Mesendoderm (in vitro differentiated cells): ENCODE results near the gene MAML3.

Source experiments
- DNase-seq: peaks from one replicate; pipeline ENCODE4 v3.0.0; 2013
- H2AK5ac ChIP-seq: 2 replicates; pipeline ENCODE4 v1.6.1; 2013; ENCODE audit warnings: low read length, inconsistent platforms
- H2BK120ac ChIP-seq: 2 replicates; pipeline ENCODE4 v1.6.1; 2013; ENCODE audit warnings: low read depth, mild to moderate bottlenecking, low read length, moderate library complexity, mixed read lengths
- H2BK15ac ChIP-seq: replicated peaks from 2 replicates; pipeline ENCODE4 v1.6.1; 2013; ENCODE audit warnings: low read depth, mild to moderate bottlenecking, moderate library complexity
- H2BK5ac ChIP-seq: 2 replicates; pipeline ENCODE4 v1.6.1; 2013; ENCODE audit warnings: low read length, inconsistent platforms
- H3K18ac ChIP-seq: 2 replicates; pipeline ENCODE4 v1.6.1; 2013; ENCODE audit warnings: mild to moderate bottlenecking, low read length, mixed read lengths
- H3K23ac ChIP-seq: one replicate; pipeline ENCODE4 v1.6.1; 2013; ENCODE audit warnings: low read length
- H3K27ac ChIP-seq: 2 replicates; pipeline ENCODE4 v1.5.1; 2013; ENCODE audit warnings: low read depth, mild to moderate bottlenecking, inconsistent platforms, low read length, moderate library complexity
- H3K27me3 ChIP-seq: 2 replicates; pipeline ENCODE4 v1.6.1; 2013; ENCODE audit warnings: low read length, control low read depth, mild to moderate bottlenecking, inconsistent platforms; ENCODE audit not compliant: insufficient read depth, poor library complexity
- H3K36me3 ChIP-seq: 2 replicates; pipeline ENCODE4 v1.6.1; 2013; ENCODE audit warnings: low read length, inconsistent platforms; ENCODE audit not compliant: control insufficient read depth, insufficient read depth
- H3K4ac ChIP-seq: one replicate; pipeline ENCODE4 v1.6.1; 2013; ENCODE audit warnings: low read depth, mild to moderate bottlenecking, low read length, moderate library complexity
- H3K4me1 ChIP-seq: 2 replicates; pipeline ENCODE4 v1.6.1; 2013; ENCODE audit warnings: low read depth, low read length, inconsistent platforms; ENCODE audit not compliant: control insufficient read depth
- H3K4me2 ChIP-seq: 2 replicates; pipeline ENCODE4 v1.6.1; 2013; ENCODE audit warnings: low read length
- H3K4me3 ChIP-seq: 2 replicates; pipeline ENCODE4 v1.5.1; 2013; ENCODE audit warnings: mild to moderate bottlenecking, low read length
- H3K56ac ChIP-seq: one replicate; pipeline ENCODE4 v1.6.1; 2013; ENCODE audit warnings: low read length
- H3K79me1 ChIP-seq: 2 replicates; pipeline ENCODE4 v1.6.1; 2013; ENCODE audit warnings: low read length, inconsistent platforms
- H3K79me2 ChIP-seq: 2 replicates; pipeline ENCODE4 v1.6.1; 2013; ENCODE audit warnings: mild to moderate bottlenecking, low read length; ENCODE audit not compliant: control insufficient read depth, insufficient read depth
- H3K9ac ChIP-seq: 2 replicates; pipeline ENCODE4 v1.6.1; 2013; ENCODE audit warnings: low read length, inconsistent platforms
- H4K5ac ChIP-seq: one replicate; pipeline ENCODE4 v1.6.1; 2013; ENCODE audit warnings: low read length
- H4K8ac ChIP-seq: one replicate; pipeline ENCODE4 v1.6.1; 2013; ENCODE audit warnings: low read depth, mild to moderate bottlenecking, control low read depth, low read length, moderate library complexity
- WGBS: extraction: QIAGEN DNeasy Blood & Tissue Kit; methylation state at CpG from one replicate; pipeline ENCODE4 v1.1.7; 2013; ENCODE audit warnings: low lambda C conversion rate, missing lambda C conversion rate; ENCODE audit not compliant: insufficient coverage; ENCODE audit errors: extremely low coverage; 5-methylcytosine and 5-hydroxymethylcytosine counted together

MAML3 gene

DNA sequence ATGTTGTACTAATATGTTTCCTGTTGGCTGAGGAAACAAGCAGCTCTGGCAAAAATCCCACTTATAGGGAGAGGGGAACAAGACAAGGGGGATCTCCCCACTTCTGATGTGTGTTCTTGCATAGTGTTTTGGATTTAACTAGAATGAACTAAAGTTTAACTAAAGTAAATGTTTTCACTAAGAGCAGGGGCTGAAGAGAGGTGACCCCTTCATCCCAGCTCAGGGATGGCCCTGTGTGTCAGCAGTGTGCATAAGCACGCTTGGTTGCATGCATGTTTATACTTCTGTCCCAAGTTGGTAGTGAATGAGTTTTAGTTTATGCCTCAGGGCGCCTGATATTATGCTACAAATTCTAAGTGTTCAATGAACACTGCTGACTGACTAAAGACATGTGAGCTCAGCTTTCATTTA is 319.0 kb downstream of the MAML3 start:
- H4K8ac ChIP-seq: no peak overlapping the region
- no peak overlapping the region for H4K5ac ChIP-seq
- H2AK5ac ChIP-seq: no peak overlapping the region
- no peak overlapping the region for H2BK15ac ChIP-seq
- no peaks in the 10 kb centered on the region for H3K79me1 ChIP-seq
- no peak overlapping the region for H3K27ac ChIP-seq
- H3K56ac ChIP-seq: no peak overlapping the region
- no peak for DNase-seq
- no peak overlapping the region for H3K18ac ChIP-seq
- no peak overlapping the region for H3K4me3 ChIP-seq
- no peak overlapping the region for H3K4me2 ChIP-seq
- H3K27me3 ChIP-seq: no peaks in the 10 kb centered on the region
- peaks cover 2% of the 10 kb centered on the region for H3K4me1 ChIP-seq
- no peaks in the 10 kb centered on the region for H3K79me2 ChIP-seq
- no peak overlapping the region for H3K4ac ChIP-seq
- WGBS: no CpG with 5 or more reads among the region's 2 CpGs
- no peak overlapping the region for H2BK120ac ChIP-seq
- H2BK5ac ChIP-seq: no peak overlapping the region
- no peaks in the 10 kb centered on the region for H3K36me3 ChIP-seq
- H3K9ac ChIP-seq: no peak overlapping the region
- H3K23ac ChIP-seq: no peak overlapping the region

DNA sequence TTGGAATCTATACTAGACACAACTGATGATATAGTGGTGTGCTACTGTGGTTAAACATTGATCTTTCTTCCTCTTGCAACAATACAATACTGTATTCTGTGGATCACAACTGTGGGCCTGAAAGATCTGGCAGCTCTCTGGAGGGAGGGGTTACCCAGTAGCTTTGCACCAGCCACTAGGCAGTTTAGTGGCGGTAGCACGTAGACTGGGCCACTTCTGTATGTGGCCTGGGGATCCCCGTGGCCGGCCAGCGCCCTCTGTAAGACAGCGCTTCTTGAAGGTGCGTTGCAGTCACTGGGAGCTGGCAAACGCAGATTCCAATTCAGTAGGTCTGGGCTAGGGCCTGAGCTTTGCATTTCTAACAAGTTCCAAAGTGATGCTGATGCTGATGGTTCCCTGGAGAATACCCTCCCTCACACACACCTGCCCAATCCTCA is 319.7 kb downstream of the MAML3 start:
- Histone ChIP-seq H3K56ac (no peak overlapping the region), H3K4me2 (no peak overlapping the region), H3K79me2 (no peaks in the 10 kb centered on the region), H3K36me3 (no peaks in the 10 kb centered on the region), H2BK5ac (no peak overlapping the region), H2BK15ac (no peak overlapping the region), H2AK5ac (no peak overlapping the region), H4K8ac (no peak overlapping the region), H3K4me3 (no peak overlapping the region), H4K5ac (no peak overlapping the region), H3K4me1 (peaks cover 2% of the 10 kb centered on the region), H3K27ac (no peak overlapping the region), H2BK120ac (no peak overlapping the region), H3K79me1 (no peaks in the 10 kb centered on the region), H3K27me3 (no peaks in the 10 kb centered on the region), H3K4ac (no peak overlapping the region), H3K23ac (no peak overlapping the region), H3K18ac (no peak overlapping the region), H3K9ac (no peak overlapping the region)
- DNase-seq: no peak
- WGBS: no CpG with 5 or more reads among the region's 8 CpGs

DNA sequence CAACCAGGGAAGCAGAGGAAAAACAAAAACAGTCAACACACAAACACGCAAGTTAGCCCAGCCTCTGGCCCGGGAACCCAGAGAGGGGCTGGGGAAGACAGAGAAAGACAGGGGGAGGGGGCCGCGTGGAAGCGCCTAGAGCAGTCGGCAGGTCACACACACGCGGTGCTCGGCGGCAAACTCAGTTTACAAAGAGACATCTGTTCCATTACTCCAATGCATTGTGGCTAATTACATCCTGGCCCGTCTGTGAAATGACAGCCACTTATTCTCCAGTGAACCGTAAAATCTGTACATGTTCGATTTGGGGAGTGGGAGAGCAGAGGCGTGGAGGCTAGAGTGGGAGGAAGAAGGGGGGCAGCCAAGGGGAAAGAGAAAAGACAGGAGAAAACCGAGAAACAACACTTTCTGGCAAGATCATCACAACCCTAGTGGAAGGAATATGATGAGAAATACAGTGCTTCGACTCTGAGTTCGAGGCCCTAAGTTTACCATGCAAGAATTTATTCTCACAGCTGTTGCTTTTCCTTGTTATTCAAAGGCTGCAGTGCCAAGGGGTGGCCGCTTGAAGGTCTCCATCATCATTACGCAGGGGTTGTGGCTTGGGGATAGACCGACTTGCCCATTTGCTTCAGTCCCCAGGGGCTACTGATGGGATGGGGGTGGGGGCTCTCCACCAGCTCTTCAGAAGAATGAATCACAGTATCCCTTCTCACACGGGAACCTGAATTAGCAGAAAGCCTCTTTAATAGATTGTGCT is 320.7 kb downstream of the MAML3 start:
- H3K27ac ChIP-seq: no peak overlapping the region

GRCh38 chr4:139828966-139829664 is 324.9 kb downstream of the MAML3 start:
- DNase-seq: no peak
- no peaks in the 10 kb centered on the region for H3K36me3 ChIP-seq
- H4K8ac ChIP-seq: no peak overlapping the region
- H3K79me1 ChIP-seq: no peaks in the 10 kb centered on the region
- no peak overlapping the region for H3K23ac ChIP-seq
- no peak overlapping the region for H3K27ac ChIP-seq
- H3K4ac ChIP-seq: no peak overlapping the region
- H2BK15ac ChIP-seq: no peak overlapping the region
- H3K56ac ChIP-seq: no peak overlapping the region
- H3K9ac ChIP-seq: no peak overlapping the region
- H3K79me2 ChIP-seq: no peaks in the 10 kb centered on the region
- no peak overlapping the region for H2BK120ac ChIP-seq
- H3K4me2 ChIP-seq: no peak overlapping the region
- no peak overlapping the region for H2BK5ac ChIP-seq
- H2AK5ac ChIP-seq: no peak overlapping the region
- no peak overlapping the region for H3K4me3 ChIP-seq
- H4K5ac ChIP-seq: no peak overlapping the region
- peaks cover 16% of the 10 kb centered on the region for H3K4me1 ChIP-seq
- no peak overlapping the region for H3K18ac ChIP-seq
- H3K27me3 ChIP-seq: no peaks in the 10 kb centered on the region
- 100% methylated on average over 1 of the region's 7 CpGs for WGBS

More for the DNA sequence above, 320.7 kb downstream of the MAML3 start:
- Histone ChIP-seq H2BK5ac (no peak overlapping the region), H4K5ac (no peak overlapping the region), H3K56ac (no peak overlapping the region), H2BK15ac (no peak overlapping the region), H4K8ac (no peak overlapping the region), H3K23ac (no peak overlapping the region), H3K36me3 (no peaks in the 10 kb centered on the region), H3K4ac (no peak overlapping the region), H3K4me1 (peaks cover 2% of the 10 kb centered on the region), H2BK120ac (no peak overlapping the region), H3K9ac (no peak overlapping the region), H3K79me1 (no peaks in the 10 kb centered on the region), H3K4me2 (no peak overlapping the region), H3K79me2 (no peaks in the 10 kb centered on the region), H3K4me3 (no peak overlapping the region), H2AK5ac (no peak overlapping the region), H3K18ac (peak overlapping the region; percentile 44), H3K27me3 (no peaks in the 10 kb centered on the region)
- no CpG with 5 or more reads among the region's 21 CpGs for WGBS
- DNase-seq: no peak

GRCh38 chr4:139826426-139826825 is 327.6 kb downstream of the MAML3 start:
- H3K4me1 ChIP-seq: peaks cover 16% of the 10 kb centered on the region
- no peak overlapping the region for H3K4me3 ChIP-seq
- no peaks in the 10 kb centered on the region for H3K36me3 ChIP-seq
- H3K79me1 ChIP-seq: no peaks in the 10 kb centered on the region
- no peak overlapping the region for H2BK5ac ChIP-seq
- H3K27ac ChIP-seq: no peak overlapping the region
- H3K79me2 ChIP-seq: no peaks in the 10 kb centered on the region
- H3K18ac ChIP-seq: no peak overlapping the region
- H2AK5ac ChIP-seq: no peak overlapping the region
- H3K56ac ChIP-seq: no peak overlapping the region
- H3K4ac ChIP-seq: no peak overlapping the region
- DNase-seq: no peak
- H3K9ac ChIP-seq: no peak overlapping the region
- H2BK120ac ChIP-seq: no peak overlapping the region
- no peak overlapping the region for H4K8ac ChIP-seq
- H4K5ac ChIP-seq: no peak overlapping the region
- no peak overlapping the region for H3K23ac ChIP-seq
- no peak overlapping the region for H2BK15ac ChIP-seq
- no peak overlapping the region for H3K4me2 ChIP-seq
- no peaks in the 10 kb centered on the region for H3K27me3 ChIP-seq
- no CpG with 5 or more reads among the region's 8 CpGs for WGBS
